ENCODE measurements around the gene CCDC201. TPM values are rescaled to one million over a fixed set of nuclear protein-coding genes. Genes with fewer than 3 reads are reported as not detected.
"Not testable (repeated sequence)": the region's sequence is repeated elsewhere in the genome, so short reads cannot be mapped to it uniquely, and the experiment has no call there.

Gene CCDC201
- polyA plus RNA-seq, 3 donors = not detected

GRCh38 chr7:45811652-45812234 lies 61.1 kb downstream of the CCDC201 start:
- H3K9me3 Mint-ChIP-seq; H3K36me3 Mint-ChIP-seq; H3K27me3 Mint-ChIP-seq (ENCODE audit: low read depth in 3 of 3); DNase-seq; H3K4me3 ChIP-seq (replicated peaks in 1 of 3; ENCODE audit: low read depth in 2 of 3, low read length in 3 of 3); H3K79me2 ChIP-seq (ENCODE audit: insufficient read depth, low read length); H3K9me3 ChIP-seq (replicated peaks in 1 of 2; ENCODE audit: control insufficient read depth in 1 of 2, insufficient read depth in 1 of 2, low read length in 2 of 2); H3K36me3 ChIP-seq (replicated peaks in 1 of 2; ENCODE audit: control insufficient read depth in 1 of 2, insufficient read depth in 2 of 2, low read length in 2 of 2); H3K9ac ChIP-seq (ENCODE audit: insufficient read depth, low read length, poor library complexity, severe bottlenecking); H3K4me1 Mint-ChIP-seq; H2AFZ ChIP-seq (ENCODE audit: insufficient read depth, low read depth, low read length, poor library complexity, severe bottlenecking); H3K4me2 ChIP-seq (replicated peaks; ENCODE audit: extremely low read depth, low read length, poor library complexity, severe bottlenecking); H3K4me1 ChIP-seq (ENCODE audit: control insufficient read depth in 1 of 2, insufficient read depth in 2 of 2, low read length in 2 of 2); H3K27ac ChIP-seq (ENCODE audit: low read depth in 1 of 2, low read length in 2 of 2); intact Hi-C loops (cut with micrococcal nuclease); H3K27ac Mint-ChIP-seq; H3K27me3 ChIP-seq (ENCODE audit: control insufficient read depth in 2 of 2, insufficient read depth in 2 of 2, low read length in 2 of 2); H3K4me3 Mint-ChIP-seq; H4K20me1 ChIP-seq (ENCODE audit: insufficient read depth, low read length): not testable (repeated sequence)
- WGBS (ENCODE audit: insufficient coverage) = 94% methylated on average over 26 of the region's 26 CpGs

DNA sequence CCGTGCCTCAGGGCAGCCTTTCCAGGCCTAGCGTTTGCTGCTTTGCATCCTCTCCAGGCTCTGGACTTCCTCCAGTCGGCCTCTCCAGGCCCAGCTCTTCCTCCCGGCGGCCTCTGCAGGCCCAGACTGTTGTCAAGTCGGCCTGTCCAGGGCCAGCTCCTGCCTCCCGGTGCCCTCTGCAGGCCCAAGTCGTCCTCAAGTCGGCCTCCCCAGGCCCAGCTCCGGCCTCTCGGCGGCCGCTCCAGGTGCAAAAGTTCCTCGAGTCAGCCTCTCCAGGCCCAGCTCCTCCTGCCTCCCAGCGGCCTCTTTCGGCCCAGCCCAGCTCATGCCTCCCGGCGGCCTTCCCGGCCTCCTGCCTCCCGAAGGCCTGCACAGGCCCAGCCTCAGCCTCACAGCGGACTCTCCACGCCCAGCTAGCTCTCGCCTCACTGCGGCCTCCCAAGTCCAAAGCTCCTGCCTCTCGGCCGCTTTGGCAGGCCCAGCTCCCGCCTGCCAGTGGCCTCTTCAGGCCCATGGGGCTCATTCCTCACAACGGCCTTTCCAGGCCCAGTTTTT lies 62.4 kb downstream of the CCDC201 start:
- WGBS (ENCODE audit: insufficient coverage) = 96% methylated on average over 17 of the region's 28 CpGs
- H3K4me3 Mint-ChIP-seq; H3K27ac ChIP-seq (ENCODE audit: low read depth in 1 of 2, low read length in 2 of 2); H3K36me3 Mint-ChIP-seq; H3K27me3 Mint-ChIP-seq (ENCODE audit: low read depth in 3 of 3); H3K9me3 Mint-ChIP-seq; H3K79me2 ChIP-seq (ENCODE audit: insufficient read depth, low read length); H4K20me1 ChIP-seq (ENCODE audit: insufficient read depth, low read length); H3K4me3 ChIP-seq (replicated peaks in 1 of 3; ENCODE audit: low read depth in 2 of 3, low read length in 3 of 3); intact Hi-C loops (cut with micrococcal nuclease); H3K4me1 Mint-ChIP-seq; H3K36me3 ChIP-seq (replicated peaks in 1 of 2; ENCODE audit: control insufficient read depth in 1 of 2, insufficient read depth in 2 of 2, low read length in 2 of 2); H3K9ac ChIP-seq (ENCODE audit: insufficient read depth, low read length, poor library complexity, severe bottlenecking); H3K9me3 ChIP-seq (replicated peaks in 1 of 2; ENCODE audit: control insufficient read depth in 1 of 2, insufficient read depth in 1 of 2, low read length in 2 of 2); DNase-seq; H3K4me2 ChIP-seq (replicated peaks; ENCODE audit: extremely low read depth, low read length, poor library complexity, severe bottlenecking); H2AFZ ChIP-seq (ENCODE audit: insufficient read depth, low read depth, low read length, poor library complexity, severe bottlenecking); H3K27me3 ChIP-seq (ENCODE audit: control insufficient read depth in 2 of 2, insufficient read depth in 2 of 2, low read length in 2 of 2); H3K27ac Mint-ChIP-seq; H3K4me1 ChIP-seq (ENCODE audit: control insufficient read depth in 1 of 2, insufficient read depth in 2 of 2, low read length in 2 of 2): not testable (repeated sequence)

Small RNAs within 50 kb of the gene (small RNA-seq; reads per million reads assigned to genes)
- gene RNU6-326P (ENCODE audit: insufficient read length, low read depth) = not detected

Other genes starting within 250 kb of the CCDC201 start
- not detected for gene IGFBP1, start 15.4 kb upstream of the CCDC201 start, polyA plus RNA-seq
- under 1 TPM in 1 of 3 donors, not detected in 2; 0.06 TPM for gene IGFBP3, start 48.2 kb upstream of the CCDC201 start, polyA plus RNA-seq